AG04450 (cell line): ENCODE results near the gene HPGD. TPM values are rescaled to one million over a fixed set of nuclear protein-coding genes. Genes with fewer than 3 reads are reported as not detected.

Source experiments
- CTCF ChIA-PET: fragments of 300-600, 350-600 bp; formaldehyde crosslinking; extraction: SDS; loops from one replicate; lab custom pipeline; 2022; ENCODE audit warnings: antibody characterized with exemption, inconsistent platforms; lab: Charles Lee
- POLR2A ChIA-PET: fragments of 350-600 bp; formaldehyde crosslinking; extraction: SDS; loops from one replicate; lab custom pipeline; 2021; ENCODE audit warnings: antibody characterized with exemption, inconsistent platforms; lab: Yijun Ruan, JAX
- DNase-seq: peaks from one replicate; pipeline ENCODE4 v3.0.0-alpha.2; 2011; ENCODE audit warnings: low read depth, low spot score
- H3K27ac ChIP-seq: one replicate; pipeline ENCODE4 v1.5.1; 2012; ENCODE audit warnings: low read depth, low read length, control low read depth
- H3K27me3 ChIP-seq: one replicate; pipeline ENCODE4 v1.6.0; 2012; ENCODE audit warnings: low read length; ENCODE audit not compliant: control insufficient read depth, insufficient read depth
- H3K4me3 ChIP-seq: 2 replicates; pipeline ENCODE4 v1.5.1; 2011; ENCODE audit warnings: mild to moderate bottlenecking, low read depth, low read length, control low read depth
- H3K9me3 ChIP-seq: 2 replicates; pipeline ENCODE4 v1.5.1; 2012; ENCODE audit warnings: low read length; ENCODE audit not compliant: control insufficient read depth, insufficient read depth
- polyA plus RNA-seq: library from polyadenylated mRNA; depleted of rRNA; stranded (reverse); fragments of >200 nt; gene quantifications from 2 replicates; pipeline ENCODE4 v1.2.3, GENCODE V29; 2011
- TF ChIP-seq, protein P1 (sequence below): IDR thresholded peaks from 2 replicates; pipeline ENCODE4 v1.5.1; 2011; ENCODE audit warnings: low read depth, low read length, control low read depth, inconsistent platforms

The HPGD gene
- polyA plus RNA-seq, 1 experiment: 0.21 TPM

GRCh38 chr4:174521800-174522182 is 497 bp downstream of the HPGD start:
- CTCF ChIA-PET: no interaction called here
- TF ChIP-seq, protein P1, sequence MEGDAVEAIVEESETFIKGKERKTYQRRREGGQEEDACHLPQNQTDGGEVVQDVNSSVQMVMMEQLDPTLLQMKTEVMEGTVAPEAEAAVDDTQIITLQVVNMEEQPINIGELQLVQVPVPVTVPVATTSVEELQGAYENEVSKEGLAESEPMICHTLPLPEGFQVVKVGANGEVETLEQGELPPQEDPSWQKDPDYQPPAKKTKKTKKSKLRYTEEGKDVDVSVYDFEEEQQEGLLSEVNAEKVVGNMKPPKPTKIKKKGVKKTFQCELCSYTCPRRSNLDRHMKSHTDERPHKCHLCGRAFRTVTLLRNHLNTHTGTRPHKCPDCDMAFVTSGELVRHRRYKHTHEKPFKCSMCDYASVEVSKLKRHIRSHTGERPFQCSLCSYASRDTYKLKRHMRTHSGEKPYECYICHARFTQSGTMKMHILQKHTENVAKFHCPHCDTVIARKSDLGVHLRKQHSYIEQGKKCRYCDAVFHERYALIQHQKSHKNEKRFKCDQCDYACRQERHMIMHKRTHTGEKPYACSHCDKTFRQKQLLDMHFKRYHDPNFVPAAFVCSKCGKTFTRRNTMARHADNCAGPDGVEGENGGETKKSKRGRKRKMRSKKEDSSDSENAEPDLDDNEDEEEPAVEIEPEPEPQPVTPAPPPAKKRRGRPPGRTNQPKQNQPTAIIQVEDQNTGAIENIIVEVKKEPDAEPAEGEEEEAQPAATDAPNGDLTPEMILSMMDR: no peak
- H3K27ac ChIP-seq: no peak overlapping the region
- no peaks in the 10 kb centered on the region; the same call in 1 of the 2 replicates for H3K9me3 ChIP-seq
- H3K27me3 ChIP-seq: peaks cover 24% of the 10 kb centered on the region
- POLR2A ChIA-PET: no interaction called here
- peak overlapping the region; percentile 46 for H3K4me3 ChIP-seq
- DNase-seq: no peak

DNA sequence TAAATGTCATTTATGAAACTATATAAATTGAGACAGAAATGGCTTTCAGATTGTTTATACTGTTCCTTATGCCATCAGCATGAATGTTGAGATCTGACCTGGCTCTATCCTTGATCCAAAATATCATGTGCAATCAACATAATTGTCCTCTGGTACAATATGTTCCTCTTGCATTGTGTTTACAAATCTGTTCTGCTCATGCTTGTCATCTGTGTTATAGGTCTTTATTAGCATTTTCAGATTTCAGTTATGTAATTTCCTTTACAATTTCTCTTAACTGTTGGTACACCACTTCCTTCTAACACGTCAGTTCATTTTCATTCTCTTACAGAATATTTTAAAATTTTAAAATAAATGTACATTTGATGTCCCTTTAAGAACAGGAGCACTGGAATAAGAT is 1.6 kb downstream of the HPGD start:
- no peak overlapping the region for H3K27ac ChIP-seq
- POLR2A ChIA-PET: no interaction called here
- H3K4me3 ChIP-seq: no peak overlapping the region
- peaks cover 23% of the 10 kb centered on the region for H3K27me3 ChIP-seq
- DNase-seq: no peak
- no peaks in the 10 kb centered on the region; the same call in 1 of the 2 replicates for H3K9me3 ChIP-seq
- CTCF ChIA-PET: no interaction called here
- TF ChIP-seq, protein P1: no peak

- TF ChIP-seq, protein P1: no peak
- CTCF ChIA-PET: interaction anchor here (1.6 kb wide), 1 partner anchor 197 kb away, joined by 3 read pairs; no protein-coding TSS in a partner anchor
- no peaks in the 10 kb centered on the region; the same call in 1 of the 2 replicates for H3K9me3 ChIP-seq
- H3K27me3 ChIP-seq: peaks cover 11% of the 10 kb centered on the region
- no peak overlapping the region for H3K4me3 ChIP-seq
- POLR2A ChIA-PET: no interaction called here
- no peak overlapping the region for H3K27ac ChIP-seq
- no peak for DNase-seq
Observed at GRCh38 chr4:174517502-174518445, 4.5 kb downstream of the HPGD start.

GRCh38 chr4:174516794-174517193 is 5.5 kb downstream of the HPGD start:
- POLR2A ChIA-PET: no interaction called here
- DNase-seq: no peak
- CTCF ChIA-PET: interaction anchor here (1.3 kb wide), 1 partner anchor 247 kb away, joined by 3 read pairs; no protein-coding TSS in a partner anchor
- no peaks in the 10 kb centered on the region; the same call in 1 of the 2 replicates for H3K9me3 ChIP-seq
- H3K27ac ChIP-seq: no peak overlapping the region
- H3K27me3 ChIP-seq: peaks cover 3% of the 10 kb centered on the region
- TF ChIP-seq, protein P1: no peak
- H3K4me3 ChIP-seq: no peak overlapping the region

DNA sequence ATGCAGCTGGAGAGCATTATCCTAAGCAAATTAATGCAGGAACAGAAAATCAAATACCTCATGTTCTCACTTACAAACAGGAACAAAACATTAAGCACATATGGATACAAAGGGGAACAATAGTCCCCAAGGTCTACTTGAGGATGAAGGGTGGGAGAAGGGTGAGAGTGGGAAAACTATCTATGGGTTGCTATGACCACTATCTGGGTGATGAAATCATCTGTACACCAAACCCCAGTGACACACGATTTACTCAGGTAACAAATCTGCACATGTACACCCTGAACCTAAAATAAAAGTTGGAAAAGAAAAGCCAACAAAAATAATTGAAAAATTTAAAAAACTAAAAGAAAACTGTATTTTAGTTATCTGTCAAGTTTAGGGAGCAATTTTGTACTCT is 5.9 kb downstream of the HPGD start:
- Histone ChIP-seq H3K27me3 (no peaks in the 10 kb centered on the region), H3K27ac (no peak overlapping the region), H3K4me3 (no peak overlapping the region), H3K9me3 (no peaks in the 10 kb centered on the region)
- DNase-seq: no peak
- ChIA-PET CTCF (interaction anchor here (1.3 kb wide), 1 partner anchor 248 kb away, joined by 3 read pairs; no protein-coding TSS in a partner anchor), POLR2A (no interaction called here)
- TF ChIP-seq, protein P1: no peak
